Measurements from ENCODE around the gene OR2S2.

- TF ChIP-seq CTCF (conservative IDR thresholded peaks at IDR 0.05; ENCODE audit: low read length) (no peak), EZH2phosphoT487 (IDR thresholded peaks at IDR 0.05; ENCODE audit: borderline replicate concordance) (no peak)
These were observed 45.1 kb downstream of the OR2S2 start for GRCh38 chr9:35912791-35913400.
